WTC11 (cell line): Measurements from ENCODE around the gene FGF1. TPM values are rescaled to one million over a fixed set of nuclear protein-coding genes. Genes with fewer than 3 reads are reported as not detected.

Experiments
- ATAC-seq: fragments of 200-7000 bp; cut with Tn5 transposase; 2 replicates; pipeline ENCODE4 v1.10.0; 2021; ENCODE audit warnings: mild to moderate bottlenecking, moderate library complexity
- CTCF ChIA-PET: fragments of 300-600 bp; sonication (Branson Sonifier 250); formaldehyde crosslinking; loops from one replicate; lab custom pipeline; 2021; ENCODE audit warnings: antibody characterized with exemption; lab: Charles Lee
- POLR2A ChIA-PET: fragments of 350-600 bp; sonication (Branson Sonifier 250); formaldehyde crosslinking; loops from one replicate; lab custom pipeline; 2021; ENCODE audit warnings: antibody characterized with exemption; lab: Charles Lee
- DNase-seq: peaks from one replicate; pipeline ENCODE4 v3.0.0; 2021; ENCODE audit warnings: low spot score
- H3K27ac Mint-ChIP-seq: 2 replicates; pipeline ENCODE4 v1.8.0; 2021; ENCODE audit warnings: mixed read lengths
- H3K27me3 Mint-ChIP-seq: 2 replicates; pipeline ENCODE4 v1.8.0; 2021; ENCODE audit warnings: low read depth, mild to moderate bottlenecking, moderate library complexity, mixed read lengths
- H3K36me3 Mint-ChIP-seq: 2 replicates; pipeline ENCODE4 v1.8.0; 2021; ENCODE audit warnings: mixed read lengths
- H3K4me1 Mint-ChIP-seq: 2 replicates; pipeline ENCODE4 v1.8.0; 2022; ENCODE audit warnings: mixed read lengths
- H3K4me3 Mint-ChIP-seq: 2 replicates; pipeline ENCODE4 v1.8.0; 2021; ENCODE audit warnings: mild to moderate bottlenecking, moderate library complexity, mixed read lengths
- H3K9me3 Mint-ChIP-seq: 2 replicates; pipeline ENCODE4 v1.8.0; 2021; ENCODE audit warnings: mixed read lengths
- EMX1 ChIP-seq: fragments of 250-450 bp; sonication (Bioruptor Pico); IDR thresholded peaks from 2 replicates; pipeline ENCODE4 v1.8.0; 2021; ENCODE audit warnings: mild to moderate bottlenecking
- ETV6 ChIP-seq: sonication (generic); formaldehyde crosslinking; IDR thresholded peaks from 2 replicates; pipeline ENCODE4 v1.8.1; 2022; ENCODE audit warnings: mild to moderate bottlenecking, missing genetic modification reagents
- GRHL2 ChIP-seq: fragments of 250-450 bp; sonication (Bioruptor Pico); IDR thresholded peaks from 2 replicates; pipeline ENCODE4 v1.8.0; 2022; ENCODE audit warnings: mild to moderate bottlenecking, moderate library complexity; ENCODE audit not compliant: insufficient replicate concordance, severe bottlenecking
- HMGA2 ChIP-seq: fragments of 250-450 bp; sonication (Bioruptor Pico); IDR thresholded peaks from 2 replicates; pipeline ENCODE4 v1.4.0; 2021; ENCODE audit warnings: mild to moderate bottlenecking, moderate library complexity
- KAT7 ChIP-seq: sonication (generic); formaldehyde crosslinking; IDR thresholded peaks from 2 replicates; pipeline ENCODE4 v1.8.1; 2023; ENCODE audit warnings: missing genetic modification reagents, mild to moderate bottlenecking, borderline replicate concordance
- MAX ChIP-seq: sonication (generic); formaldehyde crosslinking; IDR thresholded peaks from 2 replicates; pipeline ENCODE4 v1.8.0; 2022; ENCODE audit warnings: mild to moderate bottlenecking, missing genetic modification reagents
- PRDM15 ChIP-seq: sonication (generic); formaldehyde crosslinking; IDR thresholded peaks from 2 replicates; pipeline ENCODE4 v1.8.0; 2022; ENCODE audit warnings: missing genetic modification reagents
- RELA ChIP-seq: sonication (generic); formaldehyde crosslinking; IDR thresholded peaks from 2 replicates; pipeline ENCODE4 v1.8.1; 2022; ENCODE audit warnings: missing genetic modification reagents, mild to moderate bottlenecking, borderline replicate concordance
- TP53 ChIP-seq: sonication (generic); formaldehyde crosslinking; IDR thresholded peaks from 2 replicates; pipeline ENCODE4 v1.8.1; 2023; ENCODE audit warnings: mild to moderate bottlenecking, missing genetic modification reagents
- ZNF121 ChIP-seq: sonication (generic); formaldehyde crosslinking; IDR thresholded peaks from 2 replicates; pipeline ENCODE4 v1.8.0; 2023; ENCODE audit warnings: missing genetic modification reagents
- ZNF138 ChIP-seq: sonication (generic); formaldehyde crosslinking; conservative IDR thresholded peaks from 2 replicates; pipeline ENCODE4 v1.8.1; 2022; ENCODE audit warnings: mild to moderate bottlenecking, moderate library complexity, missing genetic modification reagents
- ZNF232 ChIP-seq: sonication (generic); formaldehyde crosslinking; IDR thresholded peaks from 2 replicates; pipeline ENCODE4 v1.8.0; 2022; ENCODE audit warnings: mild to moderate bottlenecking, missing genetic modification reagents
- ZNF281 ChIP-seq: sonication (generic); formaldehyde crosslinking; IDR thresholded peaks from 2 replicates; pipeline ENCODE4 v1.8.0; 2023; ENCODE audit warnings: mild to moderate bottlenecking, missing genetic modification reagents
- total RNA-seq: library from RNA; stranded (reverse); gene quantifications from 3 replicates; pipeline ENCODE4 v1.2.3, GENCODE V29; 2021
- TF ChIP-seq, protein P1 (sequence below): sonication (generic); formaldehyde crosslinking; IDR thresholded peaks from 2 replicates; pipeline ENCODE4 v1.8.0; 2022; ENCODE audit warnings: mild to moderate bottlenecking, missing genetic modification reagents
- TF ChIP-seq, protein P2 (sequence below): sonication (generic); formaldehyde crosslinking; IDR thresholded peaks from 2 replicates; pipeline ENCODE4 v1.8.0; 2022; ENCODE audit warnings: mild to moderate bottlenecking, missing genetic modification reagents
- TF ChIP-seq, protein P3 (sequence below): fragments of 250-450 bp; sonication (Bioruptor Pico); IDR thresholded peaks from 2 replicates; pipeline ENCODE4 v1.8.0; 2021; ENCODE audit warnings: mild to moderate bottlenecking

The FGF1 gene
- total RNA-seq, 1 experiment from 2014 or later = 0.55 TPM

DNA sequence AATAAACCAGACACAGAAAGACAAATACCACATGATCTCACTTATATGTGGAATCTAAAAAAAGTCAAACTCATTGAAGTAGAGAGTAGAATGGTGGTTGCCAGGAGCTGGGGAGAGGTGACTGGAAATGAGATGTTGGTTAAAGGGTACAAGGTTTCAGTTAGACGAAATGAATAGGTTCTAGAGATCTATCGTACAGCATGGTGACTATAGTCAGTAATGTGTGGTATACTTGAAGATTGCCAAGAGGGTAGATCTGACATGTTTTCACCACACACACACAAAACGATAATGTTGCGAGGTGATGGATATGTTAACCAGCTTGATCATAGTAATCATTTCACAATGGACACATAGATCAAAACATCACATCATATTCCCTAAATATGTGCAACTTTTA, 46.4 kb downstream of the FGF1 start:
- Mint-ChIP-seq H3K4me3 (no peak overlapping the region), H3K36me3 (no peaks in the 10 kb centered on the region), H3K4me1 (peaks cover 28% of the 10 kb centered on the region), H3K9me3 (no peaks in the 10 kb centered on the region), H3K27me3 (no peaks in the 10 kb centered on the region), H3K27ac (no peak overlapping the region)
- POLR2A ChIA-PET = no interaction called here
- CTCF ChIA-PET = no interaction called here
- TF ChIP-seq ZNF138 (CRISPR knock-in tag) (no peak), ZNF121 (no peak), ZNF232 (no peak), EMX1 (CRISPR knock-in tag) (no peak), HMGA2 (CRISPR knock-in tag) (no peak), RELA (no peak), ETV6 (CRISPR knock-in tag) (no peak), MAX (CRISPR knock-in tag) (no peak), KAT7 (CRISPR knock-in tag) (no peak)
- TF ChIP-seq, protein P1, sequence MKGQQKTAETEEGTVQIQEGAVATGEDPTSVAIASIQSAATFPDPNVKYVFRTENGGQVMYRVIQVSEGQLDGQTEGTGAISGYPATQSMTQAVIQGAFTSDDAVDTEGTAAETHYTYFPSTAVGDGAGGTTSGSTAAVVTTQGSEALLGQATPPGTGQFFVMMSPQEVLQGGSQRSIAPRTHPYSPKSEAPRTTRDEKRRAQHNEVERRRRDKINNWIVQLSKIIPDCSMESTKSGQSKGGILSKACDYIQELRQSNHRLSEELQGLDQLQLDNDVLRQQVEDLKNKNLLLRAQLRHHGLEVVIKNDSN (CRISPR knock-in tag) = no peak
- TF ChIP-seq, protein P2, sequence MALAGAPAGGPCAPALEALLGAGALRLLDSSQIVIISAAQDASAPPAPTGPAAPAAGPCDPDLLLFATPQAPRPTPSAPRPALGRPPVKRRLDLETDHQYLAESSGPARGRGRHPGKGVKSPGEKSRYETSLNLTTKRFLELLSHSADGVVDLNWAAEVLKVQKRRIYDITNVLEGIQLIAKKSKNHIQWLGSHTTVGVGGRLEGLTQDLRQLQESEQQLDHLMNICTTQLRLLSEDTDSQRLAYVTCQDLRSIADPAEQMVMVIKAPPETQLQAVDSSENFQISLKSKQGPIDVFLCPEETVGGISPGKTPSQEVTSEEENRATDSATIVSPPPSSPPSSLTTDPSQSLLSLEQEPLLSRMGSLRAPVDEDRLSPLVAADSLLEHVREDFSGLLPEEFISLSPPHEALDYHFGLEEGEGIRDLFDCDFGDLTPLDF (CRISPR knock-in tag) = no peak
- ATAC-seq = no peak
- DNase-seq = no peak

DNA sequence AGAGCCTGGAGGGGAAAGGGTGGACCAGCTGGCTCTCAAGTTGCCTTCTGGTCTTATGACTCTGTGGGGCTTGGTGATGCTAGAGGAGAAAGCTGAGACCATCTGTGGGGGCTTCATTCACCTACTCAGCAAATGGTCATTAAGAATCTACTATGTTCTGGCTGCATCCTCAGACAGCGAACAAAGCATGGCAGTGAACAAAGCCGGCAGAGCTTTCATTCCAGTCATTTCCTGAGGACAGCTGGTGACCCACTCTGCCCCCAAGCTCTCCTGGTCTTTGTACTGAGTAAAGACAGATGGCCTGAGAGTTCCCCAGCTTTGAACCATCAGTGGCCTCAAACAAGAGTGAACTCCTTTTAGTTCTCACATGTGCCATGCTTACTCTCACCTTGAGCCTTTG, 48.0 kb downstream of the FGF1 start:
- Mint-ChIP-seq H3K4me3 (no peak overlapping the region), H3K27ac (no peak overlapping the region), H3K9me3 (peaks cover 8% of the 10 kb centered on the region), H3K4me1 (peaks cover 16% of the 10 kb centered on the region), H3K27me3 (no peaks in the 10 kb centered on the region), H3K36me3 (peaks cover 2% of the 10 kb centered on the region; the same call in 1 of the 2 replicates)
- ATAC-seq = no peak
- DNase-seq = no peak
- TF ChIP-seq PRDM15 (no peak), ZNF281 (no peak), GRHL2 (CRISPR knock-in tag) (no peak), TP53 (CRISPR knock-in tag) (no peak)
- TF ChIP-seq, protein P3, sequence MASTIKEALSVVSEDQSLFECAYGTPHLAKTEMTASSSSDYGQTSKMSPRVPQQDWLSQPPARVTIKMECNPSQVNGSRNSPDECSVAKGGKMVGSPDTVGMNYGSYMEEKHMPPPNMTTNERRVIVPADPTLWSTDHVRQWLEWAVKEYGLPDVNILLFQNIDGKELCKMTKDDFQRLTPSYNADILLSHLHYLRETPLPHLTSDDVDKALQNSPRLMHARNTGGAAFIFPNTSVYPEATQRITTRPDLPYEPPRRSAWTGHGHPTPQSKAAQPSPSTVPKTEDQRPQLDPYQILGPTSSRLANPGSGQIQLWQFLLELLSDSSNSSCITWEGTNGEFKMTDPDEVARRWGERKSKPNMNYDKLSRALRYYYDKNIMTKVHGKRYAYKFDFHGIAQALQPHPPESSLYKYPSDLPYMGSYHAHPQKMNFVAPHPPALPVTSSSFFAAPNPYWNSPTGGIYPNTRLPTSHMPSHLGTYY (CRISPR knock-in tag) = no peak
- TF ChIP-seq, protein P2 (CRISPR knock-in tag) = no peak
- ChIA-PET POLR2A (no interaction called here), CTCF (interaction anchor here (0.9 kb wide), 1 partner anchor 75 kb away, joined by 3 read pairs; no protein-coding TSS in a partner anchor)
